ENCODE results near the gene GMFB.

DNA sequence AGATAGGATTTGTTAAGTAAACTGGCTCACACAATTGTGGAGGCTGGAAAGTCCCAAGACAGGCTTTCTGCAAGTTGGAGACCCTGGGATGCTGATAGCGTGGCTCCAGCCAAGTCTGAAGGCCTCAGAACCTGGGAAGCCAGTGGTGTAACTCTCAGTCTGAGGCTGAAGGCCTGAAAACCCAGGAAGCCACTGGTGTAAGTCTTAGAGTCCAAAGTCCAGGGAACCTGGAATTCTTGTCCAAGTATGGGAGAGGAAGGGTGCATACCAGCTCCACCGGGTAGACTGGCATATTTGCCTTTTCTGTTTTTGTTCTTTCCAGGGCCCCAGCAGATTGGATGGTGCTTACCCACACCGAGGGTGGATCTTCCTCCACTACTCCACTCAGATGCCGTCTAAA is 18.1 kb downstream of the GMFB start:
- TF ChIP-seq ZNF785 (tag by site-specific recombination; IDR thresholded peaks at IDR 0.05) (no peak), ZNF24 (tag by site-specific recombination; IDR thresholded peaks at IDR 0.05) (no peak), ZNF596 (tag by site-specific recombination; IDR thresholded peaks at IDR 0.05) (no peak), KLF9 (tag by site-specific recombination; IDR thresholded peaks at IDR 0.05; ENCODE audit: low read depth) (no peak), ZBTB17 (tag by site-specific recombination; IDR thresholded peaks at IDR 0.05) (no peak), IKZF3 (tag by site-specific recombination; IDR thresholded peaks at IDR 0.05) (no peak), ZNF274 (IDR thresholded peaks at IDR 0.05; ENCODE audit: low read length) (no peak), ZNF274 (tag by site-specific recombination; IDR thresholded peaks at IDR 0.05; ENCODE audit: borderline replicate concordance) (no peak), ZNF302 (tag by site-specific recombination; IDR thresholded peaks at IDR 0.05; ENCODE audit: low read depth) (no peak)
- TF ChIP-seq, protein P1, sequence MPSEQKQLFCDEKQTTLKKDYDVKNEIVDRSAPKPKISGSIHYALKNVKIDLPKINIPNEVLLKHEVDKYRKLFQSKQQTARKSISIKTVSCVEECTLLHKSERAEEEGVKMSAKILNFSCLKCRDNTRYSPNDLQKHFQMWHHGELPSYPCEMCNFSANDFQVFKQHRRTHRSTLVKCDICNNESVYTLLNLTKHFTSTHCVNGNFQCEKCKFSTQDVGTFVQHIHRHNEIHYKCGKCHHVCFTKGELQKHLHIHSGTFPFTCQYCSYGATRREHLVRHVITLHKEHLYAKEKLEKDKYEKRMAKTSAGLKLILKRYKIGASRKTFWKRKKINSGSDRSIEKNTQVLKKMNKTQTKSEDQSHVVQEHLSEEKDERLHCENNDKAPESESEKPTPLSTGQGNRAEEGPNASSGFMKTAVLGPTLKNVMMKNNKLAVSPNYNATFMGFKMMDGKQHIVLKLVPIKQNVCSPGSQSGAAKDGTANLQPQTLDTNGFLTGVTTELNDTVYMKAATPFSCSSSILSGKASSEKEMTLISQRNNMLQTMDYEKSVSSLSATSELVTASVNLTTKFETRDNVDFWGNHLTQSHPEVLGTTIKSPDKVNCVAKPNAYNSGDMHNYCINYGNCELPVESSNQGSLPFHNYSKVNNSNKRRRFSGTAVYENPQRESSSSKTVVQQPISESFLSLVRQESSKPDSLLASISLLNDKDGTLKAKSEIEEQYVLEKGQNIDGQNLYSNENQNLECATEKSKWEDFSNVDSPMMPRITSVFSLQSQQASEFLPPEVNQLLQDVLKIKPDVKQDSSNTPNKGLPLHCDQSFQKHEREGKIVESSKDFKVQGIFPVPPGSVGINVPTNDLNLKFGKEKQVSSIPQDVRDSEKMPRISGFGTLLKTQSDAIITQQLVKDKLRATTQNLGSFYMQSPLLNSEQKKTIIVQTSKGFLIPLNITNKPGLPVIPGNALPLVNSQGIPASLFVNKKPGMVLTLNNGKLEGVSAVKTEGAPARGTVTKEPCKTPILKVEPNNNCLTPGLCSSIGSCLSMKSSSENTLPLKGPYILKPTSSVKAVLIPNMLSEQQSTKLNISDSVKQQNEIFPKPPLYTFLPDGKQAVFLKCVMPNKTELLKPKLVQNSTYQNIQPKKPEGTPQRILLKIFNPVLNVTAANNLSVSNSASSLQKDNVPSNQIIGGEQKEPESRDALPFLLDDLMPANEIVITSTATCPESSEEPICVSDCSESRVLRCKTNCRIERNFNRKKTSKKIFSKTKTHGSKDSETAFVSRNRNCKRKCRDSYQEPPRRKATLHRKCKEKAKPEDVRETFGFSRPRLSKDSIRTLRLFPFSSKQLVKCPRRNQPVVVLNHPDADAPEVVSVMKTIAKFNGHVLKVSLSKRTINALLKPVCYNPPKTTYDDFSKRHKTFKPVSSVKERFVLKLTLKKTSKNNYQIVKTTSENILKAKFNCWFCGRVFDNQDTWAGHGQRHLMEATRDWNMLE (tag by site-specific recombination; conservative IDR thresholded peaks at IDR 0.05; ENCODE audit: low read depth) = no peak
- TF ChIP-seq, protein P2, sequence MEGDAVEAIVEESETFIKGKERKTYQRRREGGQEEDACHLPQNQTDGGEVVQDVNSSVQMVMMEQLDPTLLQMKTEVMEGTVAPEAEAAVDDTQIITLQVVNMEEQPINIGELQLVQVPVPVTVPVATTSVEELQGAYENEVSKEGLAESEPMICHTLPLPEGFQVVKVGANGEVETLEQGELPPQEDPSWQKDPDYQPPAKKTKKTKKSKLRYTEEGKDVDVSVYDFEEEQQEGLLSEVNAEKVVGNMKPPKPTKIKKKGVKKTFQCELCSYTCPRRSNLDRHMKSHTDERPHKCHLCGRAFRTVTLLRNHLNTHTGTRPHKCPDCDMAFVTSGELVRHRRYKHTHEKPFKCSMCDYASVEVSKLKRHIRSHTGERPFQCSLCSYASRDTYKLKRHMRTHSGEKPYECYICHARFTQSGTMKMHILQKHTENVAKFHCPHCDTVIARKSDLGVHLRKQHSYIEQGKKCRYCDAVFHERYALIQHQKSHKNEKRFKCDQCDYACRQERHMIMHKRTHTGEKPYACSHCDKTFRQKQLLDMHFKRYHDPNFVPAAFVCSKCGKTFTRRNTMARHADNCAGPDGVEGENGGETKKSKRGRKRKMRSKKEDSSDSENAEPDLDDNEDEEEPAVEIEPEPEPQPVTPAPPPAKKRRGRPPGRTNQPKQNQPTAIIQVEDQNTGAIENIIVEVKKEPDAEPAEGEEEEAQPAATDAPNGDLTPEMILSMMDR (tag by site-specific recombination; IDR thresholded peaks at IDR 0.05) = no peak
- TF ChIP-seq, protein P3, sequence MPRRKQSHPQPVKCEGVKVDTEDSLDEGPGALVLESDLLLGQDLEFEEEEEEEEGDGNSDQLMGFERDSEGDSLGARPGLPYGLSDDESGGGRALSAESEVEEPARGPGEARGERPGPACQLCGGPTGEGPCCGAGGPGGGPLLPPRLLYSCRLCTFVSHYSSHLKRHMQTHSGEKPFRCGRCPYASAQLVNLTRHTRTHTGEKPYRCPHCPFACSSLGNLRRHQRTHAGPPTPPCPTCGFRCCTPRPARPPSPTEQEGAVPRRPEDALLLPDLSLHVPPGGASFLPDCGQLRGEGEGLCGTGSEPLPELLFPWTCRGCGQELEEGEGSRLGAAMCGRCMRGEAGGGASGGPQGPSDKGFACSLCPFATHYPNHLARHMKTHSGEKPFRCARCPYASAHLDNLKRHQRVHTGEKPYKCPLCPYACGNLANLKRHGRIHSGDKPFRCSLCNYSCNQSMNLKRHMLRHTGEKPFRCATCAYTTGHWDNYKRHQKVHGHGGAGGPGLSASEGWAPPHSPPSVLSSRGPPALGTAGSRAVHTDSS (tag by site-specific recombination; IDR thresholded peaks at IDR 0.05) = no peak
- TF ChIP-seq, protein P4, sequence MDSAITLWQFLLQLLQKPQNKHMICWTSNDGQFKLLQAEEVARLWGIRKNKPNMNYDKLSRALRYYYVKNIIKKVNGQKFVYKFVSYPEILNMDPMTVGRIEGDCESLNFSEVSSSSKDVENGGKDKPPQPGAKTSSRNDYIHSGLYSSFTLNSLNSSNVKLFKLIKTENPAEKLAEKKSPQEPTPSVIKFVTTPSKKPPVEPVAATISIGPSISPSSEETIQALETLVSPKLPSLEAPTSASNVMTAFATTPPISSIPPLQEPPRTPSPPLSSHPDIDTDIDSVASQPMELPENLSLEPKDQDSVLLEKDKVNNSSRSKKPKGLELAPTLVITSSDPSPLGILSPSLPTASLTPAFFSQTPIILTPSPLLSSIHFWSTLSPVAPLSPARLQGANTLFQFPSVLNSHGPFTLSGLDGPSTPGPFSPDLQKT (IDR thresholded peaks at IDR 0.05; ENCODE audit: borderline replicate concordance, low read depth, low read length) = no peak
- TF ChIP-seq, protein P5, sequence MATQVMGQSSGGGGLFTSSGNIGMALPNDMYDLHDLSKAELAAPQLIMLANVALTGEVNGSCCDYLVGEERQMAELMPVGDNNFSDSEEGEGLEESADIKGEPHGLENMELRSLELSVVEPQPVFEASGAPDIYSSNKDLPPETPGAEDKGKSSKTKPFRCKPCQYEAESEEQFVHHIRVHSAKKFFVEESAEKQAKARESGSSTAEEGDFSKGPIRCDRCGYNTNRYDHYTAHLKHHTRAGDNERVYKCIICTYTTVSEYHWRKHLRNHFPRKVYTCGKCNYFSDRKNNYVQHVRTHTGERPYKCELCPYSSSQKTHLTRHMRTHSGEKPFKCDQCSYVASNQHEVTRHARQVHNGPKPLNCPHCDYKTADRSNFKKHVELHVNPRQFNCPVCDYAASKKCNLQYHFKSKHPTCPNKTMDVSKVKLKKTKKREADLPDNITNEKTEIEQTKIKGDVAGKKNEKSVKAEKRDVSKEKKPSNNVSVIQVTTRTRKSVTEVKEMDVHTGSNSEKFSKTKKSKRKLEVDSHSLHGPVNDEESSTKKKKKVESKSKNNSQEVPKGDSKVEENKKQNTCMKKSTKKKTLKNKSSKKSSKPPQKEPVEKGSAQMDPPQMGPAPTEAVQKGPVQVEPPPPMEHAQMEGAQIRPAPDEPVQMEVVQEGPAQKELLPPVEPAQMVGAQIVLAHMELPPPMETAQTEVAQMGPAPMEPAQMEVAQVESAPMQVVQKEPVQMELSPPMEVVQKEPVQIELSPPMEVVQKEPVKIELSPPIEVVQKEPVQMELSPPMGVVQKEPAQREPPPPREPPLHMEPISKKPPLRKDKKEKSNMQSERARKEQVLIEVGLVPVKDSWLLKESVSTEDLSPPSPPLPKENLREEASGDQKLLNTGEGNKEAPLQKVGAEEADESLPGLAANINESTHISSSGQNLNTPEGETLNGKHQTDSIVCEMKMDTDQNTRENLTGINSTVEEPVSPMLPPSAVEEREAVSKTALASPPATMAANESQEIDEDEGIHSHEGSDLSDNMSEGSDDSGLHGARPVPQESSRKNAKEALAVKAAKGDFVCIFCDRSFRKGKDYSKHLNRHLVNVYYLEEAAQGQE (tag by site-specific recombination; IDR thresholded peaks at IDR 0.05) = no peak
- TF ChIP-seq, protein P6, sequence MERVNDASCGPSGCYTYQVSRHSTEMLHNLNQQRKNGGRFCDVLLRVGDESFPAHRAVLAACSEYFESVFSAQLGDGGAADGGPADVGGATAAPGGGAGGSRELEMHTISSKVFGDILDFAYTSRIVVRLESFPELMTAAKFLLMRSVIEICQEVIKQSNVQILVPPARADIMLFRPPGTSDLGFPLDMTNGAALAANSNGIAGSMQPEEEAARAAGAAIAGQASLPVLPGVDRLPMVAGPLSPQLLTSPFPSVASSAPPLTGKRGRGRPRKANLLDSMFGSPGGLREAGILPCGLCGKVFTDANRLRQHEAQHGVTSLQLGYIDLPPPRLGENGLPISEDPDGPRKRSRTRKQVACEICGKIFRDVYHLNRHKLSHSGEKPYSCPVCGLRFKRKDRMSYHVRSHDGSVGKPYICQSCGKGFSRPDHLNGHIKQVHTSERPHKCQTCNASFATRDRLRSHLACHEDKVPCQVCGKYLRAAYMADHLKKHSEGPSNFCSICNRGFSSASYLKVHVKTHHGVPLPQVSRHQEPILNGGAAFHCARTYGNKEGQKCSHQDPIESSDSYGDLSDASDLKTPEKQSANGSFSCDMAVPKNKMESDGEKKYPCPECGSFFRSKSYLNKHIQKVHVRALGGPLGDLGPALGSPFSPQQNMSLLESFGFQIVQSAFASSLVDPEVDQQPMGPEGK (tag by site-specific recombination; IDR thresholded peaks at IDR 0.05) = no peak
